ENCODE results near the gene MAP3K21. TPM values are rescaled to one million over a fixed set of nuclear protein-coding genes. Genes with fewer than 3 reads are reported as not detected.

MAP3K21 gene
- total and polyA plus RNA-seq, 2 of the 8 experiments (the other 6 are each of a cell fraction or from before 2014, with no cell fraction given) = 21.2 to 21.8 TPM

DNA sequence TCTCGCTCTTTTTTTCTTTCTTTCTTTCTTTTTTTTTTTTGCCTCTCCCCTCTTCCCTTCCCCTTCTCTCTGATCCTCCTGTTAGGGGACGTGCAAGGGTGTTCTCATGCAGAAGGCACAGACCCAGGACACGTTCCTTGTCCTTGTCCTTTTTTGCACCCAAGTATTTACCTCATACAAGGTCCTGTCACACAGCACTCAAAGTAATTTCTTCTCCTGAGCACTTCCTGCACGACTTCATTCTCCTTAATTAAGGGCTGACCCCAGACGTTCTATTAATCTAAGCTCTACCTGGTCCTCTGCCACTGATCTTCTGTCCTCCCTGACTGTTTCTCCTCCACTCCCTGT, 31.6 kb upstream of the MAP3K21 start:
- POLR2A ChIA-PET (ENCODE audit: partially characterized antibody) = interaction anchor here (0.9 to 1.6 kb wide), 5 partner anchors 9 to 183 kb away, joined by 3 to 5 read pairs (median 3); no protein-coding TSS in a partner anchor

More for the DNA sequence above, 31.6 kb upstream of the MAP3K21 start:
- H3K4me2 ChIP-seq (ENCODE audit: insufficient read depth in 1 of 2, low read depth in 2 of 2, low read length in 2 of 2) = peak overlapping the region; percentile 84
- H4K8ac ChIP-seq (ENCODE audit: extremely low read depth, insufficient read depth, low read length) = no peak overlapping the region
- DNase-seq (ENCODE audit: low read depth in 1 of 2, low spot score in 2 of 2) (no peak), FAIRE-seq (no peak)
- H2BK15ac ChIP-seq (ENCODE audit: low read length) = 0 out of 2 replicates have a peak overlapping the region, but pooled peaks have one; percentile 89
- peak overlapping the region; percentile 77 to 93 (median 89); a peak in 7 of 8 replicates for H3K4me3 ChIP-seq (ENCODE audit: extremely low read depth in 1 of 4, insufficient read depth in 2 of 4, low read depth in 3 of 4, low read length in 4 of 4)
- no peak overlapping the region for H3K14ac ChIP-seq (ENCODE audit: insufficient read length)
- H3K27me3 ChIP-seq (replicated peaks in 1 of 4; ENCODE audit: control insufficient read depth in 3 of 4, extremely low read depth in 1 of 4, insufficient read depth in 3 of 4, low read length in 3 of 4) = no peaks in the 10 kb centered on the region
- 0 out of 2 replicates have a peak overlapping the region, but pooled peaks have one; percentile 24 for H3K18ac ChIP-seq (ENCODE audit: extremely low read depth, low read length)
- H3K9me3 ChIP-seq (ENCODE audit: insufficient read depth in 2 of 2, low read depth in 1 of 2, low read length in 1 of 2) = no peaks in the 10 kb centered on the region
- no peak overlapping the region for H2BK20ac ChIP-seq (ENCODE audit: low read length)
- 19% methylated on average over 3 of the region's 5 CpGs; no CpG with 5 or more reads in 1 of the 2 experiments for WGBS, 2 experiments (ENCODE audit: extremely low coverage in 1 of 2, insufficient coverage in 1 of 2, insufficient read length in 1 of 2, insufficient replicate concordance in 2 of 2, low coverage in 1 of 2, low lambda C conversion rate in 2 of 2, missing lambda C conversion rate in 1 of 2)
- CTCF ChIA-PET (ENCODE audit: partially characterized antibody) = interaction anchor here (1.3 kb wide), 2 partner anchors 9 to 829 kb away, joined by 4 to 5 read pairs; no protein-coding TSS in a partner anchor
- no peak overlapping the region for H3K56ac ChIP-seq (replicated peaks; ENCODE audit: insufficient read length, low read depth, low read length)
- H2BK12ac ChIP-seq (ENCODE audit: low read depth, low read length) = no peak overlapping the region
- H3K79me1 ChIP-seq (ENCODE audit: low read depth, low read length) = no peaks in the 10 kb centered on the region
- H2AFZ ChIP-seq (ENCODE audit: low read length) = peak overlapping the region; percentile 78; the same call in 1 of the 2 replicates
- no peak overlapping the region; a peak in 1 of 7 replicates for H3K9ac ChIP-seq (replicated peaks in 1 of 4; ENCODE audit: extremely low read depth in 1 of 4, low read depth in 3 of 4, low read length in 3 of 4)
- H4K5ac ChIP-seq (ENCODE audit: insufficient read length, low read depth, low read length) = no peak overlapping the region
- H3K36me3 ChIP-seq (ENCODE audit: control insufficient read depth in 2 of 4, insufficient read depth in 4 of 4, low read length in 3 of 4) = no peaks in the 10 kb centered on the region
- H3K4me1 ChIP-seq (replicated peaks in 1 of 4; ENCODE audit: control insufficient read depth in 3 of 4, insufficient read depth in 4 of 4, low read length in 3 of 4) = peaks cover under 1 to 16% (median 9%) of the 10 kb centered on the region in 4 experiments
- H2BK5ac ChIP-seq (ENCODE audit: low read depth, low read length) = peak overlapping the region; percentile 84; the same call in 1 of the 2 replicates
- no peaks in the 10 kb centered on the region for H3K23me2 ChIP-seq (ENCODE audit: low read depth, low read length)
- H3K23ac ChIP-seq (ENCODE audit: insufficient read length) = no peak overlapping the region
- no peak overlapping the region for H2AK5ac ChIP-seq (ENCODE audit: low read depth, low read length)
- no peaks in the 10 kb centered on the region for H4K20me1 ChIP-seq (replicated peaks in 1 of 2; ENCODE audit: control insufficient read depth in 1 of 2, insufficient read depth in 2 of 2, low read length in 2 of 2)
- no peak for TF ChIP-seq SP1 (IDR thresholded peaks at IDR 0.05; ENCODE audit: low read depth, low read length)
- no peak for TF ChIP-seq CBX5 (IDR thresholded peaks at IDR 0.05; ENCODE audit: low read depth, low read length)
- TF ChIP-seq MAFK (IDR thresholded peaks at IDR 0.05; ENCODE audit: low read depth, low read length) = no peak
- no peak for TF ChIP-seq TAF1 (IDR thresholded peaks at IDR 0.05; ENCODE audit: low read depth, low read length)
- TF ChIP-seq, protein P1, sequence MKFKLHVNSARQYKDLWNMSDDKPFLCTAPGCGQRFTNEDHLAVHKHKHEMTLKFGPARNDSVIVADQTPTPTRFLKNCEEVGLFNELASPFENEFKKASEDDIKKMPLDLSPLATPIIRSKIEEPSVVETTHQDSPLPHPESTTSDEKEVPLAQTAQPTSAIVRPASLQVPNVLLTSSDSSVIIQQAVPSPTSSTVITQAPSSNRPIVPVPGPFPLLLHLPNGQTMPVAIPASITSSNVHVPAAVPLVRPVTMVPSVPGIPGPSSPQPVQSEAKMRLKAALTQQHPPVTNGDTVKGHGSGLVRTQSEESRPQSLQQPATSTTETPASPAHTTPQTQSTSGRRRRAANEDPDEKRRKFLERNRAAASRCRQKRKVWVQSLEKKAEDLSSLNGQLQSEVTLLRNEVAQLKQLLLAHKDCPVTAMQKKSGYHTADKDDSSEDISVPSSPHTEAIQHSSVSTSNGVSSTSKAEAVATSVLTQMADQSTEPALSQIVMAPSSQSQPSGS (IDR thresholded peaks at IDR 0.05; ENCODE audit: low read length) = no peak
- no peak overlapping the region for H2BK120ac ChIP-seq (replicated peaks; ENCODE audit: low read depth, low read length)
- H3K4ac ChIP-seq (replicated peaks; ENCODE audit: insufficient read length, low read depth, low read length) = no peak overlapping the region
- H4K91ac ChIP-seq (replicated peaks; ENCODE audit: insufficient read length, low read length) = peak overlapping the region; percentile 68
- H3K27ac ChIP-seq (ENCODE audit: low read depth, low read length) = no peak overlapping the region
- peaks cover 16 to 54% of the 10 kb centered on the region in 2 experiments for H3K79me2 ChIP-seq (ENCODE audit: control insufficient read depth in 1 of 2, insufficient read depth in 2 of 2, low read length in 2 of 2)

All from H1 (cell line).